Hematopoietic multipotent progenitor cell (in vitro differentiated cells): ENCODE data around the gene ZG16. TPM values are rescaled to one million over a fixed set of nuclear protein-coding genes. Genes with fewer than 3 reads are reported as not detected.
"Not testable (repeated sequence)": the region's sequence is repeated elsewhere in the genome, so short reads cannot be mapped to it uniquely, and the experiment has no call there.

Experiments used
- DNase-seq, 3 donors: peaks; one replicate each; pipeline ENCODE4 v3.0.0-alpha.2; 2011 to 2015; ENCODE audit warnings: low read depth in 2 of 3, low spot score in 2 of 3
- total RNA-seq: library from RNA; depleted of rRNA; stranded (reverse); fragments of >200 nt; gene quantifications from one replicate; pipeline ENCODE4 v1.2.3, GENCODE V29; 2012

The ZG16 gene, protein sequence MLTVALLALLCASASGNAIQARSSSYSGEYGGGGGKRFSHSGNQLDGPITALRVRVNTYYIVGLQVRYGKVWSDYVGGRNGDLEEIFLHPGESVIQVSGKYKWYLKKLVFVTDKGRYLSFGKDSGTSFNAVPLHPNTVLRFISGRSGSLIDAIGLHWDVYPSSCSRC
- total RNA-seq, result not detected

DNA sequence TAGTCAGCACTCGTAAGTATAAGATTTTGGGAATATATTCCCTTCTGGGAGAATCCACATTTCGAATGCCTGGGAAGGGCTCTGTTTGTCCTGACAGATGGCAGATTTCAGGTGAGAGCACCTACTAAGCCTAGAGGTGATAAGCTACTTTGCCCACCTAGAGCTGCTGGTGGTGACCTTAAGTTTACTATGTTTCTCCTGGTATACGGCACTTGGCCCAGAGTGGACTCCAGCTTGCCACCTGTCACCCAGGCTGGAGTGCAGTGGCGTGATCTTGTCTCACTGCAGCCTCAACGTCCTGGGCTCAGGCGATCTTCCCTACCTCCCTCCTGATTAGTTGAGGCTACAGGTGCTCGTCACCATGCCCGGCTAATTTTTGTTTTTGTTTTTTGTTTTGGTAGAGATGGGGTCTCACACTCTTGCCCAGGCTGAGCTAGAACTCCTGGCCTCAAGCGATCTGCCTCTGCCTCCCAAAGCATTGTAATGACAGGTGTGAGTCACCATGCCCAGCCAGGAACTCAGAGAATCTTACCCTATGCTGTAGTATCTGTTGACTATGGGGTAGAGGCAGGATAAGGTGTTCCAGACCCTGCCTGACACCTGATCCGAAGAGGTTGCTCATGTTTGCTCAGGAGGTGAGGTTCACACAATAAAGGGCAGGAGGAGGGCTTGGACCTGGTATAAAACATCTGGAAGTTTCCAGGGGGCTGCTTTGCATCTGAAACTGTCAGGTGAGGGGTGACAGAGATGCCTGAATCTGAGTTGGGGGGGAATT, at the start of gene ZG16:
Gene ZG16 (plus strand): TSS at position 681 of the 775 bp plus-strand sequence. CDS start 1,011 bp downstream, outside the sequence.
- no peak for DNase-seq

GRCh38 chr16:29729116-29729521, 48.9 kb upstream of the ZG16 start:
- peak in 1 of 3 donors; percentile 28 for DNase-seq

DNA sequence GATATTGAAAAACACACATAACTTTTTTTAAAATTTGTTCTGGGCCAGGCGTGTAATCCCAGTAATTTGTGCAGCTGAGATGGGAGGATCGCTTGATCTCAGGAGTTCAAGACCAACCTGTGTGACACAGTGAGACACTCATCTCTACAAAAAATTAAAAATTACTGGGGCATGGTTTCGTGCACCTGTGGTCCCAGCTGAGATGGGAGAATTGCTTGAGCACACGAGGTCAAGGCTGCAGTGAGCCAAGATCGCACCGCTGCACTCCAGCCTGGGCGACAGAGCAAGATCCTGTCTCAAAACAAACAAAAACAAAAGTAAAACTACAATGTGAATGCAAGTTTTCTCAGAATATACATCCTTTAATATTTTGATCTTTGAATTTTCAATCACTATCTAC, 47.4 kb upstream of the ZG16 start:
- no peak for DNase-seq

- not testable (repeated sequence) for DNase-seq
These were observed 46.1 kb upstream of the ZG16 start for GRCh38 chr16:29731768-29732601.

- no peak for DNase-seq
These were observed 43.3 kb upstream of the ZG16 start for GRCh38 chr16:29734786-29735185.

DNA sequence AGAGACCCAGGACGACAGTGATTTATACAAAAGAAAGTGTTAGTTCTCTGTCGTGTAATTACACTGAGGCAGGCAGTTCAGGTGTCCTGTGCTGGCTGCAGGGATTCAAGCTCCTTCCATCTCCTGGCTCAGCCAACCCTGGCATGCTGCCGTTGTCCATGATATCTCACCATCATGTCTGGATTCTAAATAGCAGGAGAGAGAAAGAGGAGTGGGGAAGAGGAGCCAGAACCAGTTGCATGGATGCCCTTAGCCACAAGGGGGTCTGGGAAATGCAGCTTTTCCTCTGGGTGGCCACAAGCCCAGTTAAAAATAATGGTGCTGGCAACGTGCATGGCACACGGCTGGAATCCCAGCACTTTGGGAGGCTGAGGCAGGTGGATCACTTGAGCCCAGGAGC, 41.9 kb upstream of the ZG16 start:
- no peak for DNase-seq

- no peak for DNase-seq
These were observed 41.3 kb upstream of the ZG16 start for GRCh38 chr16:29736764-29737163.

DNA sequence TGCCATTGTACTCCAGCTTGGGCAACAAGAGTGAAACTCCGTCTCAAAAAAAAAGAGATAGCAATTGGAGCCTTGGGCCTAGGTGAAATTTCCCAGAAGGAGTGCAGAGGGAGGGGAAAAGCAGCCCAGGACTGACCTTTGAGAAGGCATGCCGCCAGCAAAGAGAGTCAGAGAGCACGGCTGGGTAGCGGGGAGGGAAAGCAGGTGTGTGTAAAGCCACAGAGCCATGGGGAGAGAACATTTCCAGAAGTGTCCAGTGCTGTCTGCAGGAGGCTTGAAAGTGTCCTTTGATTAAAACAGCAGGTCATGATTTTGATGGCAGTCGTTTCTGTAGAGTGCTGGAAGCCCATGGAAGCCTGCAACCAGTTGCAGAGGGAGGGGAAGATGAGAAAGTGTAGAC, 40.3 kb upstream of the ZG16 start:
- no peak for DNase-seq

- peak in 1 of 3 donors; percentile 42 for DNase-seq
These were observed 39.5 kb upstream of the ZG16 start for GRCh38 chr16:29738514-29738913.

GRCh38 chr16:29739927-29740629, 38.0 kb upstream of the ZG16 start:
- not testable (repeated sequence) for DNase-seq

- DNase-seq, result not testable (repeated sequence)
These were observed 37.4 kb upstream of the ZG16 start for GRCh38 chr16:29740630-29741015.

- no peak for DNase-seq
These were observed 35.3 kb upstream of the ZG16 start for GRCh38 chr16:29742683-29743275.

- DNase-seq, result no peak
These were observed 34.6 kb upstream of the ZG16 start for GRCh38 chr16:29743475-29743826.

GRCh38 chr16:29743827-29744531, 34.1 kb upstream of the ZG16 start:
- DNase-seq, result no peak

- peak in 1 of 3 donors; percentile 47 for DNase-seq
These were observed 33.4 kb upstream of the ZG16 start for GRCh38 chr16:29744541-29745101.

- DNase-seq, result peak in 2 of 3 donors; percentile 69 to 85
These were observed 32.8 kb upstream of the ZG16 start for GRCh38 chr16:29745121-29745852.

GRCh38 chr16:29745853-29746345, 32.2 kb upstream of the ZG16 start, which contains the start of gene C16orf54:
C16orf54 (minus strand) TSS chr16:29745990; CDS start chr16:29744951, 1,039 bp downstream.
- DNase-seq, result peak; percentile 88 to 99 (median 98)

DNA sequence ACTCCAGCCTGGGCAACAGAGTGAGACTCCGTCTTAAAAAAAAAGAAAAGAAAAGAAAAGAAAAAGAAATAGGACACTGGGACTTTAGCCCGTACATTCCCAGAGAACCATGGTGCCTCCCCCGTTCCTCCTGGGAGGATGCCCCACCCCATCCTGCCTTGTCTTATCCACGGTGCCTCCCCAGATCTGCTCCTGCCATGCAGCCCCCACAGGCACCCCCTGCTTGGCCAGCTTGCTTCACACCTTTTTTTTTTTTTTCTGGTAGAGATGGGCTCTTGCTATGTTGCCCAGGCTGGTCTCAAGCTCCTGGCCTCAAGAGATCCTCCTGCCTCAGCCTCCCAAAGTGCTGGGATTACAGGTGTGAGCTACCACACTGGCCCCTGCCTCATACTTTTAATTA, 31.5 kb upstream of the ZG16 start:
- not testable (repeated sequence) for DNase-seq
